Keratinocyte (primary cell): ENCODE measurements around the gene RB1. TPM values are rescaled to one million over a fixed set of nuclear protein-coding genes. Genes with fewer than 3 reads are reported as not detected.

Experiments used
- DNase-seq: peaks from one replicate; pipeline ENCODE4 v3.0.0-alpha.2; 2011; ENCODE audit warnings: low read depth, missing footprints, low spot score
- FAIRE-seq: peaks from 2 replicates; lab custom pipeline; 2011; peaks lifted over from hg19 to GRCh38; lab: Jason Lieb, UNC
- H2AFZ ChIP-seq: 2 replicates; pipeline ENCODE4 v1.6.0; 2012; ENCODE audit warnings: low read length, control low read depth, inconsistent platforms; ENCODE audit not compliant: control insufficient read depth
- H3K27ac ChIP-seq: 2 replicates; pipeline ENCODE4 v1.5.1; 2011; ENCODE audit warnings: low read length; ENCODE audit not compliant: control insufficient read depth, insufficient read depth
- H3K27me3 ChIP-seq: 3 replicates; pipeline ENCODE4 v1.6.0; 2011; ENCODE audit warnings: low read length; ENCODE audit not compliant: control insufficient read depth, insufficient read depth; ENCODE audit errors: extremely low read depth
- H3K36me3 ChIP-seq, 2 experiments: 2 replicates in 1 of 2; 3 replicates in 1 of 2; pipeline ENCODE4 v1.5.1; 2011; ENCODE audit warnings: low read length in 2 of 2, mild to moderate bottlenecking in 1 of 2; ENCODE audit not compliant: control insufficient read depth in 2 of 2, insufficient read depth in 2 of 2; ENCODE audit errors: extremely low read depth in 1 of 2
- H3K4me1 ChIP-seq: 3 replicates; pipeline ENCODE4 v1.5.1; 2011; ENCODE audit warnings: low read length; ENCODE audit not compliant: control insufficient read depth, insufficient read depth; ENCODE audit errors: extremely low read depth
- H3K4me2 ChIP-seq: 3 replicates; pipeline ENCODE4 v1.6.0; 2011; ENCODE audit warnings: low read depth, low read length; ENCODE audit not compliant: control insufficient read depth, insufficient read depth; ENCODE audit errors: extremely low read depth
- H3K4me3 ChIP-seq, 3 experiments: fragments of 200-600 bp in 1 of 3; sonication (generic) in 1 of 3; 2 replicates in 2 of 3; 3 replicates in 1 of 3; pipeline ENCODE4 v1.5.1; 2011 to 2016; ENCODE audit warnings: low read length in 3 of 3, mild to moderate bottlenecking in 3 of 3, control low read depth in 2 of 3, inconsistent platforms in 1 of 3, low read depth in 1 of 3, mixed read lengths in 1 of 3, mixed run types in 1 of 3, moderate library complexity in 1 of 3; ENCODE audit not compliant: control insufficient read depth in 2 of 3, insufficient read depth in 2 of 3; ENCODE audit errors: extremely low read depth in 1 of 3
- H3K79me2 ChIP-seq: 2 replicates; pipeline ENCODE4 v1.6.0; 2012; ENCODE audit warnings: low read length; ENCODE audit not compliant: control insufficient read depth, insufficient read depth
- H3K9ac ChIP-seq: 3 replicates; pipeline ENCODE4 v1.6.0; 2011; ENCODE audit warnings: low read length; ENCODE audit not compliant: control insufficient read depth, insufficient read depth; ENCODE audit errors: extremely low read depth
- H3K9me1 ChIP-seq: 3 replicates; pipeline ENCODE4 v1.6.0; 2011; ENCODE audit warnings: low read length; ENCODE audit not compliant: control insufficient read depth, insufficient read depth; ENCODE audit errors: extremely low read depth
- H3K9me3 ChIP-seq: 2 replicates; pipeline ENCODE4 v1.5.1; 2012; ENCODE audit warnings: low read depth, low read length; ENCODE audit not compliant: control insufficient read depth
- H4K20me1 ChIP-seq: 3 replicates; pipeline ENCODE4 v1.6.0; 2011; ENCODE audit warnings: low read length; ENCODE audit not compliant: control insufficient read depth, insufficient read depth; ENCODE audit errors: extremely low read depth
- CTCF ChIP-seq, 3 experiments: IDR thresholded peaks in 1 of 3; conservative IDR thresholded peaks in 1 of 3; optimal IDR thresholded peaks in 1 of 3; 2 replicates in 2 of 3; 3 replicates in 1 of 3; pipeline versions ENCODE3 to v1.5.1; 2011; ENCODE audit warnings: low read length in 3 of 3, mild to moderate bottlenecking in 3 of 3, moderate library complexity in 2 of 3, control low read depth in 1 of 3, inconsistent platforms in 1 of 3; ENCODE audit not compliant: insufficient read depth in 2 of 3; ENCODE audit errors: extremely low read depth in 1 of 3
- EZH2 ChIP-seq: IDR thresholded peaks from one replicate; pipeline ENCODE4 v1.6.1; 2012; ENCODE audit warnings: inconsistent platforms, mild to moderate bottlenecking, low read length, moderate library complexity
- dilution Hi-C: fragments of 300-500 bp; cut with MboI; formaldehyde crosslinking; loops from one replicate; pipeline ENCODE4 v1.7.0; 2020; ENCODE audit warnings: low sequenced_read_pairs; ENCODE audit not compliant: extremely low pct_ligation_motif_present
- polyA plus RNA-seq, 5 experiments: library from polyadenylated mRNA; depleted of rRNA in 3 of 5; stranded (reverse) in 3 of 5; stranded (forward) in 1 of 5; unstranded in 1 of 5; fragments of >200 nt; gene quantifications; 1 replicate in 1 of 5; 2 replicates in 3 of 5; 3 replicates in 1 of 5; pipeline versions ENCODE4 v1.2.1 to v1.2.3, GENCODE V29; 2011 to 2012; ENCODE audit warnings: missing spikeins in 2 of 5, low read depth in 1 of 5, low replicate concordance in 1 of 5

Gene RB1
- polyA plus RNA-seq, 1 donor (not counting 4 experiments of a cell fraction or from before 2014, with no cell fraction given): 22.4 TPM

GRCh38 chr13:48377857-48378256 is 74.3 kb downstream of the RB1 start:
- H3K4me3 ChIP-seq: no peak overlapping the region
- no peak overlapping the region for H2AFZ ChIP-seq
- H4K20me1 ChIP-seq: no peaks in the 10 kb centered on the region
- TF ChIP-seq CTCF (optimal IDR thresholded peaks at IDR 0.05 in 1 of 3, IDR thresholded peaks at IDR 0.05 in 1 of 3, conservative IDR thresholded peaks at IDR 0.05 in 1 of 3; ENCODE audit: extremely low read depth in 1 of 3, insufficient read depth in 2 of 3, low read length in 3 of 3) (no peak), EZH2 (no peak)
- H3K4me1 ChIP-seq: no peaks in the 10 kb centered on the region
- H3K79me2 ChIP-seq: no peaks in the 10 kb centered on the region
- no peak overlapping the region for H3K4me2 ChIP-seq
- dilution Hi-C loops: no loop called here
- FAIRE-seq: no peak
- H3K27ac ChIP-seq: no peak overlapping the region
- H3K36me3 ChIP-seq: no peaks in the 10 kb centered on the region
- DNase-seq: no peak
- no peak overlapping the region for H3K9ac ChIP-seq
- no peaks in the 10 kb centered on the region for H3K9me3 ChIP-seq
- no peaks in the 10 kb centered on the region for H3K27me3 ChIP-seq
- H3K9me1 ChIP-seq: no peaks in the 10 kb centered on the region

DNA sequence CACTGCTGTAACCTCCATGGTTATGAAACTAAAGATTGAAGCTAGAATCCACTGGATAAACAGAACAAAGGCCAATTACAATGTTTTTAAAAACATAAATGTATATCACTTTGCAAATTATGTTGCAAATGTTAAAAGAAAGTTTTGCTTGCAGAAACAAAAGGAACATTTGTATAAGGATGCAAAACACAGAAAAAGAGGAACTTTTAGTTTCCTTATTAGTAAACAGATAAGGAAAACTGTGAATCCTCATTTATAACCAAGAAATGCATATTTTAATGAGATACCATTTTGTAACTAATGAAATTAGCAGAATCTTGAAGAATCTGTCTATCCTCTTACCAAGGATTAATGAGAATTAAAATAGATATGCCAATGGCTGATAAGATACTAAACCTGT is 77.0 kb downstream of the RB1 start:
- Histone ChIP-seq H3K9ac (no peak overlapping the region), H3K27ac (no peak overlapping the region), H3K4me3 (no peak overlapping the region), H3K9me3 (no peaks in the 10 kb centered on the region), H3K9me1 (no peaks in the 10 kb centered on the region), H3K79me2 (no peaks in the 10 kb centered on the region), H4K20me1 (no peaks in the 10 kb centered on the region), H2AFZ (no peak overlapping the region), H3K36me3 (peaks cover 0 to 2% of the 10 kb centered on the region in 2 experiments), H3K4me2 (no peak overlapping the region), H3K27me3 (no peaks in the 10 kb centered on the region), H3K4me1 (no peaks in the 10 kb centered on the region)
- dilution Hi-C loops: no loop called here
- no peak for TF ChIP-seq EZH2
- FAIRE-seq (no peak), DNase-seq (no peak)

- Histone ChIP-seq H3K9me3 (no peaks in the 10 kb centered on the region), H3K36me3 (peaks cover 0 to 2% of the 10 kb centered on the region in 2 experiments), H3K27ac (no peak overlapping the region), H3K9ac (no peak overlapping the region), H3K9me1 (no peaks in the 10 kb centered on the region), H3K4me1 (no peaks in the 10 kb centered on the region), H3K27me3 (no peaks in the 10 kb centered on the region), H3K79me2 (no peaks in the 10 kb centered on the region), H4K20me1 (no peaks in the 10 kb centered on the region), H3K4me2 (no peak overlapping the region), H3K4me3 (no peak overlapping the region), H2AFZ (no peak overlapping the region)
- DNase-seq (no peak), FAIRE-seq (no peak)
- no peak for TF ChIP-seq CTCF (optimal IDR thresholded peaks at IDR 0.05 in 1 of 3, IDR thresholded peaks at IDR 0.05 in 1 of 3, conservative IDR thresholded peaks at IDR 0.05 in 1 of 3; ENCODE audit: extremely low read depth in 1 of 3, insufficient read depth in 2 of 3, low read length in 3 of 3)
- no peak for TF ChIP-seq EZH2
- dilution Hi-C loops: no loop called here
Observed at GRCh38 chr13:48383384-48383783, 79.8 kb downstream of the RB1 start.
